Activated naive CD8-positive, alpha-beta T cell treated with anti-CD3 and anti-CD28 coated beads, Interleukin-2, amount 50 U/mL, for 16 hours (primary cell): Measurements from ENCODE around the gene DNMT3B.
"Not testable (repeated sequence)": the region's sequence is repeated elsewhere in the genome, so short reads cannot be mapped to it uniquely, and the experiment has no call there.

Experiments
- DNase-seq: peaks from one replicate; pipeline ENCODE4 v3.0.0-alpha.2; 2020; ENCODE audit warnings: low read depth, low spot score

Gene DNMT3B

GRCh38 chr20:32761831-32762753 is at the start of gene DNMT3B:
DNMT3B (plus strand) TSS chr20:32762385; CDS start chr20:32780324, 17,939 bp downstream.
- peak; percentile 38 for DNase-seq

- no peak for DNase-seq
These were observed 43.3 kb upstream of the DNMT3B start for GRCh38 chr20:32718749-32719348.

GRCh38 chr20:32727683-32728082 is 34.5 kb upstream of the DNMT3B start:
- no peak for DNase-seq

- not testable (repeated sequence) for DNase-seq
These were observed 33.8 kb upstream of the DNMT3B start for GRCh38 chr20:32728435-32728834.

GRCh38 chr20:32729334-32729733 is 32.9 kb upstream of the DNMT3B start:
- DNase-seq: not testable (repeated sequence)

GRCh38 chr20:32731882-32732266 is 30.3 kb upstream of the DNMT3B start:
- no peak for DNase-seq

- DNase-seq: no peak
These were observed 24.6 kb upstream of the DNMT3B start for GRCh38 chr20:32737371-32738223.

GRCh38 chr20:32741151-32741550 is 21.0 kb upstream of the DNMT3B start:
- no peak for DNase-seq

GRCh38 chr20:32742322-32743236 is 19.6 kb upstream of the DNMT3B start:
- no peak for DNase-seq

GRCh38 chr20:32743237-32744112 is 18.7 kb upstream of the DNMT3B start, which contains the start of gene COMMD7:
COMMD7 (minus strand) TSS chr20:32743467; CDS start chr20:32743391, 76 bp downstream.
- peak; percentile 30 for DNase-seq

- no peak for DNase-seq
These were observed 12.1 kb upstream of the DNMT3B start for GRCh38 chr20:32749914-32750637.

- DNase-seq: no peak
These were observed 10.9 kb upstream of the DNMT3B start for GRCh38 chr20:32751293-32751692.

- no peak for DNase-seq
These were observed 10.3 kb upstream of the DNMT3B start for GRCh38 chr20:32751702-32752457.

- DNase-seq: no peak
These were observed 9.5 kb upstream of the DNMT3B start for GRCh38 chr20:32752458-32753250.

GRCh38 chr20:32753731-32754130 is 8.5 kb upstream of the DNMT3B start:
- DNase-seq: no peak

GRCh38 chr20:32756156-32756555 is 6.0 kb upstream of the DNMT3B start:
- DNase-seq: no peak

GRCh38 chr20:32761417-32761830 is 761 bp upstream of the DNMT3B start:
- no peak for DNase-seq
